HepG2 (cell line): ENCODE data around the gene ZNF839. TPM values are rescaled to one million over a fixed set of nuclear protein-coding genes. Genes with fewer than 3 reads are reported as not detected.

Experiments
- ATF7-NPFF ChIP-seq: sonication (generic); formaldehyde crosslinking; IDR thresholded peaks from 2 replicates; pipeline ENCODE4 v1.8.1; 2023; ENCODE audit warnings: mild to moderate bottlenecking, low read depth, missing genetic modification reagents, moderate library complexity
- E2F2 ChIP-seq: sonication (generic); formaldehyde crosslinking; IDR thresholded peaks from 2 replicates; pipeline ENCODE4 v1.4.0; 2020; ENCODE audit warnings: missing genetic modification reagents, borderline replicate concordance
- FOXO4 ChIP-seq: sonication (generic); formaldehyde crosslinking; conservative IDR thresholded peaks from 2 replicates; pipeline ENCODE4 v1.8.1; 2023; ENCODE audit warnings: missing genetic modification reagents
- FOXP4 ChIP-seq: sonication (generic); formaldehyde crosslinking; IDR thresholded peaks from 2 replicates; pipeline ENCODE4 v1.4.0; 2020; ENCODE audit warnings: missing genetic modification reagents
- HDAC2 ChIP-seq: sonication (generic); formaldehyde crosslinking; IDR thresholded peaks from 2 replicates; pipeline ENCODE4 v1.4.0; 2020; ENCODE audit warnings: missing genetic modification reagents
- MATR3 ChIP-seq: sonication (generic); formaldehyde crosslinking; IDR thresholded peaks from 2 replicates; pipeline ENCODE4 v1.4.0; 2020; ENCODE audit warnings: missing genetic modification reagents
- MED1 ChIP-seq: sonication (generic); formaldehyde crosslinking; IDR thresholded peaks from 2 replicates; pipeline ENCODE4 v1.4.0; 2020; ENCODE audit warnings: missing genetic modification reagents
- MXD1 ChIP-seq: sonication (generic); formaldehyde crosslinking; IDR thresholded peaks from 2 replicates; pipeline ENCODE4 v1.4.0; 2020; ENCODE audit warnings: mild to moderate bottlenecking, missing genetic modification reagents
- NBN ChIP-seq: fragments of 450-650 bp; conservative IDR thresholded peaks from 2 replicates; pipeline ENCODE4 v1.6.1; 2017
- NR2F2 ChIP-seq: IDR thresholded peaks from 2 replicates; pipeline ENCODE4 v1.6.1; 2012; ENCODE audit warnings: low read depth, inconsistent platforms, borderline replicate concordance
- PHF20 ChIP-seq: sonication (generic); formaldehyde crosslinking; IDR thresholded peaks from 2 replicates; pipeline ENCODE4 v1.5.0; 2020; ENCODE audit warnings: mild to moderate bottlenecking, missing genetic modification reagents
- POLR2G ChIP-seq: fragments of 200-400 bp; formaldehyde crosslinking; IDR thresholded peaks from 2 replicates; pipeline ENCODE4 v1.6.1; 2018; ENCODE audit warnings: mild to moderate bottlenecking, low read depth, low read length, moderate library complexity
- SKI ChIP-seq: fragments of 450-650 bp; IDR thresholded peaks from one replicate; pipeline ENCODE4 v1.6.1; 2018; ENCODE audit warnings: mild to moderate bottlenecking; ENCODE audit not compliant: partially characterized antibody
- SNAPC4 ChIP-seq: sonication (generic); formaldehyde crosslinking; IDR thresholded peaks from 2 replicates; pipeline ENCODE4 v1.4.0; 2020; ENCODE audit warnings: mild to moderate bottlenecking, missing genetic modification reagents
- ZFX ChIP-seq: sonication (generic); formaldehyde crosslinking; IDR thresholded peaks from 2 replicates; pipeline ENCODE4 v1.4.0; 2020; ENCODE audit warnings: mild to moderate bottlenecking, low read depth, missing genetic modification reagents, moderate library complexity
- ZNF101 ChIP-seq: sonication (generic); formaldehyde crosslinking; IDR thresholded peaks from 2 replicates; pipeline ENCODE4 v1.4.0; 2020; ENCODE audit warnings: mild to moderate bottlenecking, low read depth, missing genetic modification reagents, borderline replicate concordance
- ZNF232 ChIP-seq: sonication (generic); formaldehyde crosslinking; IDR thresholded peaks from 2 replicates; pipeline ENCODE4 v1.4.0; 2020; ENCODE audit warnings: missing genetic modification reagents, borderline replicate concordance
- ZNF501 ChIP-seq: sonication (generic); formaldehyde crosslinking; IDR thresholded peaks from 2 replicates; pipeline ENCODE4 v1.5.1; 2020; ENCODE audit warnings: mild to moderate bottlenecking, moderate library complexity, missing genetic modification reagents
- ZNF619 ChIP-seq: sonication (generic); formaldehyde crosslinking; IDR thresholded peaks from 2 replicates; pipeline ENCODE4 v1.4.0; 2020; ENCODE audit warnings: mild to moderate bottlenecking, missing genetic modification reagents
- ZNF782 ChIP-seq: sonication (generic); formaldehyde crosslinking; IDR thresholded peaks from 2 replicates; pipeline ENCODE4 v1.4.0; 2020; ENCODE audit warnings: missing genetic modification reagents, mild to moderate bottlenecking, borderline replicate concordance
- ZNF792 ChIP-seq: IDR thresholded peaks from 2 replicates; pipeline ENCODE4 v1.6.1; 2016
- polyA plus RNA-seq, 8 experiments: library from polyadenylated mRNA; depleted of rRNA in 3 of 8; stranded (reverse) in 7 of 8; unstranded in 1 of 8; fragments of >200 nt; fragmentation: Illumina TruSeq in 4 of 8; extraction: Trizol in 4 of 8; gene quantifications; 2 replicates each; pipeline versions ENCODE4 v1.2.1 to v1.2.3, GENCODE V29; 2011 to 2016; ENCODE audit warnings: low read depth in 4 of 8, missing spikeins in 1 of 8, mixed read lengths in 1 of 8; ENCODE audit not compliant: insufficient read depth in 1 of 8
- total RNA-seq, 5 experiments: library from RNA; depleted of rRNA; stranded (reverse); fragments of >200 nt; fragmentation: Illumina TruSeq; extraction: Trizol; gene quantifications; 2 replicates each; pipeline ENCODE4 v1.2.3, GENCODE V29; 2016; ENCODE audit warnings: low read depth in 1 of 5

Gene ZNF839
- total and polyA plus RNA-seq, 2 of the 13 experiments (the other 11 are each of a cell fraction or from before 2014, with no cell fraction given): 11.1 to 12.8 TPM

- TF ChIP-seq SKI (no peak), ZNF619 (no peak), E2F2 (CRISPR knock-in tag) (no peak), HDAC2 (CRISPR knock-in tag) (no peak), POLR2G (peak; percentile 86), ATF7-NPFF (CRISPR knock-in tag) (0 out of 2 replicates have a peak, but pooled peaks have one; percentile 36), FOXO4 (CRISPR knock-in tag) (no peak), FOXP4 (CRISPR knock-in tag) (no peak), MXD1 (CRISPR knock-in tag) (no peak), PHF20 (CRISPR knock-in tag) (peak; percentile 85), ZNF782 (CRISPR knock-in tag) (no peak), ZNF232 (CRISPR knock-in tag) (no peak), ZNF792 (peak; percentile 31; the same call in 1 of the 2 replicates), MED1 (CRISPR knock-in tag) (no peak; the same call in 1 of the 2 replicates), ZNF101 (CRISPR knock-in tag) (no peak), SNAPC4 (CRISPR knock-in tag) (0 out of 2 replicates have a peak, but pooled peaks have one; percentile 0), ZFX (CRISPR knock-in tag) (peak; percentile 87), NBN (no peak), ZNF501 (CRISPR knock-in tag) (no peak; the same call in 1 of the 2 replicates), NR2F2 (no peak), MATR3 (CRISPR knock-in tag) (no peak)
Observed at GRCh38 chr14:102362545-102363181, 43.1 kb downstream of the ZNF839 start, which contains the start of the genes CINP and TECPR2 (continued).
